ENCODE data around the gene GCNT4. TPM values are rescaled to one million over a fixed set of nuclear protein-coding genes. Genes with fewer than 3 reads are reported as not detected.
"Not testable (repeated sequence)": the region's sequence is repeated elsewhere in the genome, so short reads cannot be mapped to it uniquely, and the experiment has no call there.

GCNT4 gene
- total and polyA plus RNA-seq, 12 donors, result 0.24 to 2.8 (median 1.0) TPM

DNA sequence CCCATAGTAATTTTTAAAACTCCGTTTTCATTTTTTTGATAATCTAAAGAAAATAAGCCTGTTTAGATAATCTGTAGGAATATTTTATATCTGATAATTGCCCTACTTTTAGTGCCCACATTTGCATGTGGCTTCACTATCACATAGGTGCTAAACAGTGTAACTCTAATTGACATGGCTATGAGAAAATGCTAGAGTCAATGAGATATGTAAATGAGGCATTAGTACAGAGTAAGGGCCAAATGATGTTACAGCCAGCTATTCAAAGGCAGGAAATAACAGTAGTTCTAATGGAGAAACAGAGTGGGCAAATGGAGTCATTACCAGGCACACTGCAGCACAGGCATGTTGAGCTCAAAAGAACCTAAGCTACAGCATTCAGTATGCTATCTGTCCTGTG lies 37.3 kb upstream of the GCNT4 start:
- no peak overlapping the region for H3K27ac ChIP-seq
- intact Hi-C loops (cut with DNase I), result no loop called here
- no peaks in the 10 kb centered on the region for H3K9me3 ChIP-seq (replicated peaks in 1 of 3)
- TF ChIP-seq, protein P1, sequence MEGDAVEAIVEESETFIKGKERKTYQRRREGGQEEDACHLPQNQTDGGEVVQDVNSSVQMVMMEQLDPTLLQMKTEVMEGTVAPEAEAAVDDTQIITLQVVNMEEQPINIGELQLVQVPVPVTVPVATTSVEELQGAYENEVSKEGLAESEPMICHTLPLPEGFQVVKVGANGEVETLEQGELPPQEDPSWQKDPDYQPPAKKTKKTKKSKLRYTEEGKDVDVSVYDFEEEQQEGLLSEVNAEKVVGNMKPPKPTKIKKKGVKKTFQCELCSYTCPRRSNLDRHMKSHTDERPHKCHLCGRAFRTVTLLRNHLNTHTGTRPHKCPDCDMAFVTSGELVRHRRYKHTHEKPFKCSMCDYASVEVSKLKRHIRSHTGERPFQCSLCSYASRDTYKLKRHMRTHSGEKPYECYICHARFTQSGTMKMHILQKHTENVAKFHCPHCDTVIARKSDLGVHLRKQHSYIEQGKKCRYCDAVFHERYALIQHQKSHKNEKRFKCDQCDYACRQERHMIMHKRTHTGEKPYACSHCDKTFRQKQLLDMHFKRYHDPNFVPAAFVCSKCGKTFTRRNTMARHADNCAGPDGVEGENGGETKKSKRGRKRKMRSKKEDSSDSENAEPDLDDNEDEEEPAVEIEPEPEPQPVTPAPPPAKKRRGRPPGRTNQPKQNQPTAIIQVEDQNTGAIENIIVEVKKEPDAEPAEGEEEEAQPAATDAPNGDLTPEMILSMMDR (IDR thresholded peaks at IDR 0.05), result no peak
- no peak for TF ChIP-seq POLR2A (IDR thresholded peaks at IDR 0.05)
- WGBS, 4 donors, result 66 to 84% (median 81%) methylated on average over 1 of the region's 1 CpG
- H3K4me1 ChIP-seq (replicated peaks in 1 of 2), result no peaks in the 10 kb centered on the region
- no peaks in the 10 kb centered on the region for H3K36me3 ChIP-seq (replicated peaks in 1 of 2)
- no peaks in the 10 kb centered on the region for H3K27me3 ChIP-seq
- H3K4me3 ChIP-seq, result no peak overlapping the region
- DNase-seq, result no peak

DNA sequence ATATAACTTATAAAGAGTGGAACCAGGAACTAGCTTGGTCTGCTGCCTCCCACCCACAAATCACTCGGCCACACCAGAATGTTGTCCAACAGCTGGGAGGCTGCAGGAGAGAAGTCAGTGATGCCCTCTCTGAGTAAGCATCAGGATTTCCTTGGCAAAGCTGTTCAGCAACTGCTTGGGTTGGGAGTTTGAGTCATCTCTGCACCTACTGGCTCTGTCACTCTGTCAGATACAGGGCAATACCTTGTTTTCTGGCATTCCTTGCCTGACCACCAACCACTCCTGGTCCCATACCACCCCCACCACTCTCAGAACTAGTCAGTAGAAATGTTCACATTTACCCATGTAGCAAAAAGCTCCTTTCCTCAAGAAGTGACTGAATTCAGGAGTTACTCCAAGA lies 36.8 kb upstream of the GCNT4 start:
- intact Hi-C loops (cut with DNase I), result no loop called here
- H3K9me3 ChIP-seq (replicated peaks in 1 of 3), result no peaks in the 10 kb centered on the region
- H3K27ac ChIP-seq, result no peak overlapping the region
- no peaks in the 10 kb centered on the region for H3K4me1 ChIP-seq (replicated peaks in 1 of 2)
- 63 to 90% (median 79%) methylated on average over 1 of the region's 1 CpG for WGBS, 4 donors
- H3K27me3 ChIP-seq, result no peaks in the 10 kb centered on the region
- TF ChIP-seq, protein P1 (IDR thresholded peaks at IDR 0.05), result no peak
- no peak for TF ChIP-seq POLR2A (IDR thresholded peaks at IDR 0.05)
- no peaks in the 10 kb centered on the region for H3K36me3 ChIP-seq (replicated peaks in 1 of 2)
- H3K4me3 ChIP-seq, result no peak overlapping the region
- no peak for DNase-seq

DNA sequence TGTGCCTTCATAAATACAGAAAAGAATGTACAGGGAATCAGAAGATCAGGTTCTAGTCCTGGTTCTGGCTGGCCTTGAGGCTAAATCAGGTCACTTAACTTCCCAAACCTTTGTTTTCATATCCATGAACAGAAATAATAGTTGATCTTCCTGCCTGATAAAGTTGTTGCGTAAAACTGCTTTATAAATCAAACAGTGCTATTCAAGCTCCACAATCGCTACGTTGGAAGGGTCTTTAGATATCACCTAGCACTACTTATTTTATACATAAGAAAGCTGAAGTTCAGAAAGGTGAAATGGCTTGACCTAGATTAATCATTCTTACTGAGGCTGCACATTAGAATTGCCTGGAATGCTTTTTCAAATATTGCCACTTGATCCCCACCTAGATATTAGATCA lies 36.3 kb upstream of the GCNT4 start:
- H3K4me3 ChIP-seq, result no peak overlapping the region
- no peaks in the 10 kb centered on the region for H3K27me3 ChIP-seq
- no peak overlapping the region for H3K27ac ChIP-seq
- H3K9me3 ChIP-seq (replicated peaks in 1 of 3), result no peaks in the 10 kb centered on the region
- WGBS, 4 donors, result 59 to 69% (median 64%) methylated on average over 3 of the region's 3 CpGs
- DNase-seq, result no peak
- TF ChIP-seq, protein P1 (IDR thresholded peaks at IDR 0.05), result no peak
- TF ChIP-seq POLR2A (IDR thresholded peaks at IDR 0.05), result no peak
- H3K36me3 ChIP-seq (replicated peaks in 1 of 2), result no peaks in the 10 kb centered on the region
- intact Hi-C loops (cut with DNase I), result no loop called here
- H3K4me1 ChIP-seq (replicated peaks in 1 of 2), result no peaks in the 10 kb centered on the region

DNA sequence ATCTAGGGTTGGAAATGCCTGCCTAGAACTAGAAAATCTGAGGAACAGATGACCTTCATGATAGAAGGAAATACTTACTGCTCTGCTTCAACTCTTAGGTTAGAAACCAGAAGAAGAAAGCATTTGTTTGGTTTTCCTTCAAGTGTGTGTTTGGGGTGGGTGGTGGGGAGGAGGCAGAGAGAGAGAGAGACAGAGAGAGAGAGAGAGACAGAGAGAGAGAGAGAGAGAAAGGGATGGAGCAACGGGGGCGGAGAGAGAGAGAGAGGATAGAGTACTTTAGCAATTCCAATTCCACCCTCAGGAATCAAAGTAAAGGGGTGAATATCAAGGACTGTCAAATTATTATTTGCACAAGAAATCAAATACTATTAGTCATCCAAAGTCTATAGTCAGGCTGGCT lies 29.2 kb upstream of the GCNT4 start:
- TF ChIP-seq POLR2A (IDR thresholded peaks at IDR 0.05), result no peak
- TF ChIP-seq, protein P1 (IDR thresholded peaks at IDR 0.05), result no peak
- no peaks in the 10 kb centered on the region for H3K9me3 ChIP-seq (replicated peaks in 1 of 3)
- H3K27me3 ChIP-seq, result no peaks in the 10 kb centered on the region
- H3K36me3 ChIP-seq (replicated peaks in 1 of 2), result no peaks in the 10 kb centered on the region
- no peak for DNase-seq
- H3K27ac ChIP-seq, result no peak overlapping the region
- H3K4me3 ChIP-seq, result no peak overlapping the region
- no peaks in the 10 kb centered on the region for H3K4me1 ChIP-seq (replicated peaks in 1 of 2)
- WGBS, 4 donors, result 82 to 93% (median 90%) methylated on average over 2 of the region's 2 CpGs
- intact Hi-C loops (cut with DNase I), result no loop called here

DNA sequence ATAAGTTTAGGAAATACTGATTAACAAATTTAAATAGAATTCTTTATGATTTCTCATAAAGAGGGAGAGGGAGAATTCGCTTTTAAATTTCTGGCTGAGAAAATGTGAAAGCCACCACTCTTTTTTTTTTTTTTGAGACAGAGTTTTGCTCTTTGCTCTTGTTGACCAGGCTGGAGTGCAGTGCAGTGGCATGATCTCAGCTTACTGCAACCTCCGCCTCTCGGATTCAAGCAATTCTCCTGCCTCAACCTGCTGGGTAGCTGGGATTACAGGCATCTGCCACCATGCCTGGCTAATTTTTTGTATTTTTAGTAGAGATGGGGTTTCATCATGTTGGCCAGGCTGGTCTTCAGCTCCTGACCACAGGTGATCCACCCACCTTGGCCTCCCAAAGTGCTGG lies 27.0 kb upstream of the GCNT4 start:
- H3K9me3 ChIP-seq (replicated peaks in 1 of 3); H3K4me3 ChIP-seq; intact Hi-C loops (cut with DNase I); H3K27ac ChIP-seq; H3K36me3 ChIP-seq (replicated peaks in 1 of 2); H3K4me1 ChIP-seq (replicated peaks in 1 of 2); H3K27me3 ChIP-seq; DNase-seq: not testable (repeated sequence)
- WGBS, 4 donors, result 93 to 96% (median 95%) methylated on average over 3 of the region's 3 CpGs
